GM23338 (cell line): ENCODE data around the gene ACSF2. TPM values are rescaled to one million over a fixed set of nuclear protein-coding genes. Genes with fewer than 3 reads are reported as not detected.

Experiments used
- ATAC-seq: fragments of 200-7000 bp; cut with Tn5 transposase; 3 replicates; pipeline ENCODE4 v1.9.1; 2020
- DNase-seq: peaks from one replicate; pipeline ENCODE4 v3.0.0-alpha.2; 2015; ENCODE audit warnings: low spot score
- H2AFZ ChIP-seq: fragments of 200-600 bp; sonication (generic); 2 replicates; pipeline ENCODE4 v1.8.0; 2016; ENCODE audit warnings: antibody characterized with exemption, mild to moderate bottlenecking, moderate library complexity
- H3F3A ChIP-seq: fragments of 200-600 bp; sonication (generic); replicated peaks from 2 replicates; pipeline ENCODE4 v1.8.0; 2017; ENCODE audit warnings: antibody characterized with exemption, mixed run types, low read depth
- H3K27ac ChIP-seq: fragments of 200-600 bp; sonication (generic); 2 replicates; pipeline ENCODE4 v1.6.1; 2016; ENCODE audit warnings: low read depth
- H3K27me3 ChIP-seq: fragments of 200-600 bp; sonication (generic); 2 replicates; pipeline ENCODE4 v1.8.0; 2016; ENCODE audit warnings: mild to moderate bottlenecking, mixed run types, moderate library complexity; ENCODE audit not compliant: insufficient read depth
- H3K36me3 ChIP-seq: fragments of 200-600 bp; sonication (generic); 2 replicates; pipeline ENCODE4 v1.8.0; 2016; ENCODE audit warnings: mild to moderate bottlenecking; ENCODE audit not compliant: insufficient read depth
- H3K4me1 ChIP-seq: fragments of 200-600 bp; sonication (generic); 2 replicates; pipeline ENCODE4 v1.8.0; 2016; ENCODE audit warnings: mild to moderate bottlenecking, moderate library complexity; ENCODE audit not compliant: insufficient read depth
- H3K4me2 ChIP-seq: fragments of 200-600 bp; sonication (generic); 2 replicates; pipeline ENCODE4 v1.7.1; 2017; ENCODE audit warnings: mixed run types
- H3K4me3 ChIP-seq: fragments of 200-600 bp; sonication (generic); 2 replicates; pipeline ENCODE4 v1.6.1; 2016; ENCODE audit warnings: mixed run types
- H3K79me2 ChIP-seq: fragments of 200-600 bp; sonication (generic); replicated peaks from 2 replicates; pipeline ENCODE4 v1.8.0; 2017; ENCODE audit warnings: mild to moderate bottlenecking; ENCODE audit not compliant: insufficient read depth
- H3K9me2 ChIP-seq: fragments of 200-600 bp; sonication (generic); 2 replicates; pipeline ENCODE4 v1.8.0; 2017; ENCODE audit not compliant: insufficient read depth
- H4K20me1 ChIP-seq: fragments of 200-600 bp; sonication (generic); replicated peaks from 2 replicates; pipeline ENCODE4 v1.8.0; 2017; ENCODE audit warnings: mild to moderate bottlenecking; ENCODE audit not compliant: insufficient read depth
- H3K27ac Mint-ChIP-seq: 2 replicates; pipeline ENCODE4 v1.8.0; 2020; ENCODE audit warnings: inconsistent platforms, mild to moderate bottlenecking, moderate library complexity, mixed read lengths
- H3K27me3 Mint-ChIP-seq: 3 replicates; pipeline ENCODE4 v1.8.0; 2022; ENCODE audit warnings: low read depth, mild to moderate bottlenecking, moderate library complexity, mixed read lengths, inconsistent platforms; ENCODE audit not compliant: insufficient read depth, poor library complexity
- H3K36me3 Mint-ChIP-seq: 3 replicates; pipeline ENCODE4 v1.8.0; 2021; ENCODE audit warnings: low read depth, mild to moderate bottlenecking, inconsistent platforms, moderate library complexity, mixed read lengths
- H3K4me1 Mint-ChIP-seq: 3 replicates; pipeline ENCODE4 v1.8.0; 2020; ENCODE audit warnings: mild to moderate bottlenecking, inconsistent platforms, mixed read lengths
- H3K4me3 Mint-ChIP-seq: 3 replicates; pipeline ENCODE4 v1.8.0; 2021; ENCODE audit warnings: moderate library complexity, mild to moderate bottlenecking, inconsistent platforms, mixed read lengths
- H3K9me3 Mint-ChIP-seq: 3 replicates; pipeline ENCODE4 v1.8.0; 2020; ENCODE audit warnings: moderate library complexity, mild to moderate bottlenecking, inconsistent platforms, mixed read lengths
- CREB1 ChIP-seq: fragments of 250-450 bp; sonication (Bioruptor Pico); IDR thresholded peaks from 2 replicates; pipeline ENCODE4 v1.5.0; 2020; ENCODE audit warnings: low read depth, mild to moderate bottlenecking, moderate library complexity
- ETS1 ChIP-seq: IDR thresholded peaks from 2 replicates; pipeline ENCODE4 v1.6.1; 2016; ENCODE audit warnings: antibody characterized with exemption
- EZH2 ChIP-seq: fragments of 200-600 bp; sonication (generic); IDR thresholded peaks from one replicate; pipeline ENCODE4 v1.8.0; 2017; ENCODE audit warnings: antibody characterized with exemption, mild to moderate bottlenecking, low read depth; ENCODE audit not compliant: unreplicated experiment
- EZH2phosphoT487 ChIP-seq: fragments of 200-600 bp; sonication (generic); IDR thresholded peaks from one replicate; pipeline ENCODE4 v1.8.1; 2018; ENCODE audit warnings: antibody characterized with exemption; ENCODE audit not compliant: unreplicated experiment
- JUNB ChIP-seq: IDR thresholded peaks from one replicate; pipeline ENCODE4 v1.6.1; 2016; ENCODE audit warnings: antibody characterized with exemption; ENCODE audit not compliant: unreplicated experiment
- POLR2AphosphoS5 ChIP-seq: IDR thresholded peaks from 2 replicates; pipeline ENCODE4 v1.6.1; 2016; ENCODE audit warnings: antibody characterized with exemption, low read depth
- STAT1 ChIP-seq: IDR thresholded peaks from one replicate; pipeline ENCODE4 v1.6.1; 2016; ENCODE audit warnings: antibody characterized with exemption; ENCODE audit not compliant: unreplicated experiment
- ZNF114 ChIP-seq: fragments of 250-450 bp; sonication (Bioruptor Pico); IDR thresholded peaks from 2 replicates; pipeline ENCODE4 v1.5.0; 2020; ENCODE audit warnings: mild to moderate bottlenecking, moderate library complexity
- ZNF462 ChIP-seq: fragments of 250-450 bp; sonication (Bioruptor Pico); IDR thresholded peaks from 2 replicates; pipeline ENCODE4 v1.5.0; 2020; ENCODE audit warnings: mild to moderate bottlenecking, moderate library complexity
- polyA plus RNA-seq: library from polyadenylated mRNA; unstranded; fragments of >200 nt; fragmentation: Nextera tagmentation; extraction: Ambion mirVana; gene quantifications from 2 replicates; pipeline ENCODE4 v1.2.1, GENCODE V29; 2016
- total RNA-seq: library from RNA; depleted of rRNA; stranded (reverse); fragments of >200 nt; shearing (Covaris generic); gene quantifications from 2 replicates; pipeline ENCODE4 v1.2.3, GENCODE V29; 2014

Gene ACSF2
- total and polyA plus RNA-seq, 2 experiments from 2014 or later = 6.9 to 12.4 TPM

GRCh38 chr17:50412188-50412732 is 13.8 kb upstream of the ACSF2 start (continued):
- TF ChIP-seq ZNF462 (CRISPR knock-in tag) = no peak
- no peak for TF ChIP-seq ZNF114 (CRISPR knock-in tag)

GRCh38 chr17:50414808-50415207 is 11.2 kb upstream of the ACSF2 start:
- no peak overlapping the region for H3K4me3 ChIP-seq
- no peaks in the 10 kb centered on the region for H4K20me1 ChIP-seq
- no peaks in the 10 kb centered on the region for H3K9me2 ChIP-seq
- no peaks in the 10 kb centered on the region for H3K36me3 ChIP-seq
- no peaks in the 10 kb centered on the region for H3K27me3 Mint-ChIP-seq
- H3K79me2 ChIP-seq = no peaks in the 10 kb centered on the region
- DNase-seq (no peak), ATAC-seq (no peak)
- no peak overlapping the region for H2AFZ ChIP-seq
- no peaks in the 10 kb centered on the region for H3K27me3 ChIP-seq
- H3K4me1 ChIP-seq = no peaks in the 10 kb centered on the region
- H3F3A ChIP-seq = no peaks in the 10 kb centered on the region
- H3K4me3 Mint-ChIP-seq = no peak overlapping the region
- H3K27ac Mint-ChIP-seq = no peak overlapping the region
- H3K4me2 ChIP-seq = no peak overlapping the region
- peaks cover 11% of the 10 kb centered on the region for H3K9me3 Mint-ChIP-seq
- H3K36me3 Mint-ChIP-seq = peaks cover 7% of the 10 kb centered on the region; the same call in 2 of the 3 replicates
- H3K4me1 Mint-ChIP-seq = no peaks in the 10 kb centered on the region; the same call in 2 of the 3 replicates
- H3K27ac ChIP-seq = no peak overlapping the region
- TF ChIP-seq CREB1 (no peak), STAT1 (no peak), JUNB (no peak), ETS1 (no peak), EZH2phosphoT487 (no peak), ZNF462 (CRISPR knock-in tag) (no peak), POLR2AphosphoS5 (no peak), EZH2 (no peak)
